ENCODE data around the gene ABCG2.

DNA sequence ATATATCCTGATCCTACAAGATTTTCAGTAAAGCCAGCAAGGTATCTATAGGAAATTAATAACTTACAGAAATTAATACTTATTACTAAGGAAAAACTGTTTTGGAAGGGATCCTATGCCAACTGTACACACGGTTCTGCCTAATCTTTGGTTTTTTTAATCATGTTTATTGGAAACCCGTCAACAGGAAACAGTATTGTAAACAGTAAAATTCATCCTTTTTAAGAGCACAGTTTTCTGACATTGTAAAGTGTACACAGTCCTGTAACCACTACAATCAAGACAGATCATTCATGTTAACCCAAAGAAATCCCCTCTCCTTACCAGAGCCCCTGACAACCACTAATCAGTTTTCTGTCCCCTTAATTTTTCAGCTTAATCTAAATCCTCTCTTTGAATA is 9.9 kb downstream of the ABCG2 start:
- TF ChIP-seq, protein P1, sequence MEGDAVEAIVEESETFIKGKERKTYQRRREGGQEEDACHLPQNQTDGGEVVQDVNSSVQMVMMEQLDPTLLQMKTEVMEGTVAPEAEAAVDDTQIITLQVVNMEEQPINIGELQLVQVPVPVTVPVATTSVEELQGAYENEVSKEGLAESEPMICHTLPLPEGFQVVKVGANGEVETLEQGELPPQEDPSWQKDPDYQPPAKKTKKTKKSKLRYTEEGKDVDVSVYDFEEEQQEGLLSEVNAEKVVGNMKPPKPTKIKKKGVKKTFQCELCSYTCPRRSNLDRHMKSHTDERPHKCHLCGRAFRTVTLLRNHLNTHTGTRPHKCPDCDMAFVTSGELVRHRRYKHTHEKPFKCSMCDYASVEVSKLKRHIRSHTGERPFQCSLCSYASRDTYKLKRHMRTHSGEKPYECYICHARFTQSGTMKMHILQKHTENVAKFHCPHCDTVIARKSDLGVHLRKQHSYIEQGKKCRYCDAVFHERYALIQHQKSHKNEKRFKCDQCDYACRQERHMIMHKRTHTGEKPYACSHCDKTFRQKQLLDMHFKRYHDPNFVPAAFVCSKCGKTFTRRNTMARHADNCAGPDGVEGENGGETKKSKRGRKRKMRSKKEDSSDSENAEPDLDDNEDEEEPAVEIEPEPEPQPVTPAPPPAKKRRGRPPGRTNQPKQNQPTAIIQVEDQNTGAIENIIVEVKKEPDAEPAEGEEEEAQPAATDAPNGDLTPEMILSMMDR (optimal IDR thresholded peaks at IDR 0.05 in 1 of 3, IDR thresholded peaks at IDR 0.05 in 1 of 3, conservative IDR thresholded peaks at IDR 0.05 in 1 of 3; ENCODE audit: extremely low read depth in 1 of 3, insufficient read depth in 2 of 3, low read length in 3 of 3): no peak
- no peak for TF ChIP-seq EZH2 (IDR thresholded peaks at IDR 0.05; ENCODE audit: low read length)

All from keratinocyte (primary cell).